ENCODE data around the gene SMARCAD1. TPM values are rescaled to one million over a fixed set of nuclear protein-coding genes. Genes with fewer than 3 reads are reported as not detected.

The SMARCAD1 gene
- total and polyA plus RNA-seq, 9 of the 15 experiments (the other 6 are each of a cell fraction or from before 2014, with no cell fraction given) = 11.2 to 52.2 (median 34.6) TPM

DNA sequence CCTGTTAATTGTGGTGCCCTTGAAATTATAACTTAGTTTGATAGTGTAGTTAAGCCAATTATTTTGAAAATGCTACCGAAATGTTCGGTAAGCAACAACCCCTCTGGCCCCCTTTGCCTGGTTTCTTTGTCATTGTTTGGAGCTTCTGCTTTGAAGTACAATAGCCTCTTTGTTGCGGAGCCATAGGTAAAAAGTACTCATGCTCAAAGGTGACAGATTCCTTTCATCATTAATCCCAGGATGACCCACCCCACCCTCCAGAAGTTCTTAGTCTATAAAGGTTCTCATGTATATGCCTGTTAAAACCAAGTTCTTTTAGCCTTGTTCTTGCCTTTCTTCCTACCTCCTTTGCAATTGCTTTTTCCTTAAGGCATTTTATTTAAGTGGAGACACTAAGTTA is 42.4 kb upstream of the SMARCAD1 start:
- H2AFZ ChIP-seq (ENCODE audit: low read depth, low read length) = no peak overlapping the region
- no peak overlapping the region for H3K4me2 ChIP-seq (ENCODE audit: insufficient read depth, low read length)
- ATAC-seq (no peak), DNase-seq (ENCODE audit: extremely low read depth in 1 of 4, low spot score in 3 of 4) (no peak), FAIRE-seq (no peak)
- no peaks in the 10 kb centered on the region for H3K79me2 ChIP-seq (ENCODE audit: control insufficient read depth, insufficient read depth, low read length)
- BruUV-seq (replicated peaks) = no TSS peak
- H3K9me3 ChIP-seq (replicated peaks; ENCODE audit: control insufficient read depth, insufficient read depth, low read depth, low read length) = no peaks in the 10 kb centered on the region
- no peaks in the 10 kb centered on the region for H3K4me1 ChIP-seq (replicated peaks in 1 of 2; ENCODE audit: control insufficient read depth in 2 of 2, insufficient read depth in 2 of 2, low read length in 2 of 2)
- no peaks in the 10 kb centered on the region for H3K36me3 ChIP-seq (ENCODE audit: control insufficient read depth, insufficient read depth, low read length)
- H4K20me1 ChIP-seq (replicated peaks; ENCODE audit: control insufficient read depth, insufficient read depth, low read length) = no peaks in the 10 kb centered on the region
- no peak overlapping the region for H3K9ac ChIP-seq (ENCODE audit: insufficient read depth in 1 of 2, low read depth in 2 of 2, low read length in 2 of 2)
- 11% methylated on average over 3 of the region's 3 CpGs for WGBS (ENCODE audit: insufficient coverage, low coverage, missing lambda C conversion rate)
- in situ Hi-C loops (cut with MboI) = no loop called here
- H3K27ac ChIP-seq (ENCODE audit: extremely low read depth, low read depth, low read length) = no peak overlapping the region
- intact Hi-C loops (cut with micrococcal nuclease) = no loop called here
- CTCF ChIA-PET (ENCODE audit: low intra/inter-chr PET ratio) = no interaction called here
- POLR2A ChIA-PET = no interaction called here
- TF ChIP-seq, protein P1, sequence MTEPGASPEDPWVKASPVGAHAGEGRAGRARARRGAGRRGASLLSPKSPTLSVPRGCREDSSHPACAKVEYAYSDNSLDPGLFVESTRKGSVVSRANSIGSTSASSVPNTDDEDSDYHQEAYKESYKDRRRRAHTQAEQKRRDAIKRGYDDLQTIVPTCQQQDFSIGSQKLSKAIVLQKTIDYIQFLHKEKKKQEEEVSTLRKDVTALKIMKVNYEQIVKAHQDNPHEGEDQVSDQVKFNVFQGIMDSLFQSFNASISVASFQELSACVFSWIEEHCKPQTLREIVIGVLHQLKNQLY (CRISPR knock-in tag; conservative IDR thresholded peaks at IDR 0.05) = no peak
- peaks cover 0 to 4% of the 10 kb centered on the region in 2 experiments; a peak in 2 of 5 replicates for H3K27me3 ChIP-seq (ENCODE audit: control insufficient read depth in 2 of 2, insufficient read depth in 2 of 2, low read length in 2 of 2)
- H3K9me1 ChIP-seq (ENCODE audit: control insufficient read depth, insufficient read depth, low read length) = no peaks in the 10 kb centered on the region
- H3K4me3 ChIP-seq = no peak overlapping the region

DNA sequence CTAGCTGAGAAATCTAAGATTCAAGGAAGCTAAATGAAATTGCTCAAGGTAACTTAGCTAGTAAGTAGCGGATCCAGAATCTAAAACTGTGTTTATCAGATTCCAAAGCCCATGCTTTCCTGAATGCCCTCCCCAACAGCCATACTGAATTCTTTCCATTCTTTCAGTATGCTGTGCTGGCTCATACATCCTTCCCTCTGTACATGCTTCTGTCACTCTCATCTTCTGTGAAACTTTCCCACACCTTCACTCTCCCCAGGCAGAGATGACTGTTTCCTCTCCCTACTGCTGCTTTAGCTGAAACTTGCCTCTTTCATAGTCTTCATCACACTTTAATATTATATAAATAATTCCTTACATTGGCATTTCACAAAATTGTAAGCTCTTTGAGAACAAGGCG is 39.3 kb upstream of the SMARCAD1 start:
- intact Hi-C loops (cut with micrococcal nuclease) (no loop called here), in situ Hi-C loops (cut with MboI) (no loop called here)
- FAIRE-seq = no peak

More for the DNA sequence above, 39.3 kb upstream of the SMARCAD1 start:
- no peaks in the 10 kb centered on the region for H3K79me2 ChIP-seq (ENCODE audit: control insufficient read depth, insufficient read depth, low read length)
- H3K9ac ChIP-seq (ENCODE audit: insufficient read depth in 1 of 2, low read depth in 2 of 2, low read length in 2 of 2) = no peak overlapping the region
- TF ChIP-seq ZFP30 (CRISPR knock-in tag; IDR thresholded peaks at IDR 0.05; ENCODE audit: borderline replicate concordance) (no peak), TCFL5 (CRISPR knock-in tag; conservative IDR thresholded peaks at IDR 0.05) (no peak)
- no peaks in the 10 kb centered on the region for H3K9me3 ChIP-seq (replicated peaks; ENCODE audit: control insufficient read depth, insufficient read depth, low read depth, low read length)
- H3K27ac ChIP-seq (ENCODE audit: extremely low read depth, low read depth, low read length) = no peak overlapping the region
- no peak overlapping the region for H3K4me3 ChIP-seq
- H3K36me3 ChIP-seq (ENCODE audit: control insufficient read depth, insufficient read depth, low read length) = no peaks in the 10 kb centered on the region
- H3K4me2 ChIP-seq (ENCODE audit: insufficient read depth, low read length) = no peak overlapping the region
- no TSS peak for BruUV-seq (replicated peaks)
- H3K4me1 ChIP-seq (replicated peaks in 1 of 2; ENCODE audit: control insufficient read depth in 2 of 2, insufficient read depth in 2 of 2, low read length in 2 of 2) = no peaks in the 10 kb centered on the region
- H4K20me1 ChIP-seq (replicated peaks; ENCODE audit: control insufficient read depth, insufficient read depth, low read length) = no peaks in the 10 kb centered on the region
- ChIA-PET POLR2A (interaction anchor here (0.5 to 0.7 kb wide), 2 partner anchors 98 to 340 kb away, joined by 3 read pairs; no protein-coding TSS in a partner anchor), CTCF (ENCODE audit: low intra/inter-chr PET ratio) (no interaction called here)
- DNase-seq (ENCODE audit: extremely low read depth in 1 of 4, low spot score in 3 of 4) (no peak), ATAC-seq (no peak)
- H2AFZ ChIP-seq (ENCODE audit: low read depth, low read length) = no peak overlapping the region
- WGBS (ENCODE audit: insufficient coverage, low coverage, missing lambda C conversion rate) = 43% methylated on average over 2 of the region's 2 CpGs
- no peaks in the 10 kb centered on the region for H3K27me3 ChIP-seq (ENCODE audit: control insufficient read depth in 2 of 2, insufficient read depth in 2 of 2, low read length in 2 of 2)
- no peaks in the 10 kb centered on the region for H3K9me1 ChIP-seq (ENCODE audit: control insufficient read depth, insufficient read depth, low read length)

All from K562 (cell line).